Measurements from ENCODE around the gene PROSER3.

PROSER3 gene

GRCh38 chr19:35779033-35779432 is 21.1 kb downstream of the PROSER3 start:
- DNase-seq = no peak

GRCh38 chr19:35780058-35780457 is 22.1 kb downstream of the PROSER3 start:
- no peak for DNase-seq

GRCh38 chr19:35780717-35781116 is 22.7 kb downstream of the PROSER3 start:
- DNase-seq = no peak

GRCh38 chr19:35781650-35782049 is 23.7 kb downstream of the PROSER3 start:
- DNase-seq = no peak

- DNase-seq = no peak
These were observed 24.6 kb downstream of the PROSER3 start for GRCh38 chr19:35782589-35782988.

GRCh38 chr19:35783469-35784434 is 25.8 kb downstream of the PROSER3 start:
- no peak for DNase-seq

GRCh38 chr19:35784503-35785338 is 26.7 kb downstream of the PROSER3 start:
- DNase-seq = no peak

- no peak for DNase-seq
These were observed 27.3 kb downstream of the PROSER3 start for GRCh38 chr19:35785339-35785627.

GRCh38 chr19:35786299-35787160 is 28.6 kb downstream of the PROSER3 start:
- no peak for DNase-seq

GRCh38 chr19:35787227-35787799 is 29.3 kb downstream of the PROSER3 start:
- no peak for DNase-seq

- no peak for DNase-seq
These were observed 30.4 kb downstream of the PROSER3 start for GRCh38 chr19:35788205-35788960.

- no peak for DNase-seq
These were observed 31.4 kb downstream of the PROSER3 start for GRCh38 chr19:35789195-35789977.

GRCh38 chr19:35789978-35790944 is 32.3 kb downstream of the PROSER3 start:
- no peak for DNase-seq

GRCh38 chr19:35790981-35791813 is 33.2 kb downstream of the PROSER3 start:
- DNase-seq = no peak

GRCh38 chr19:35791814-35792279 is 33.9 kb downstream of the PROSER3 start:
- DNase-seq = no peak

GRCh38 chr19:35792312-35792711 is 34.3 kb downstream of the PROSER3 start:
- DNase-seq = no peak

- DNase-seq = no peak
These were observed 34.9 kb downstream of the PROSER3 start for GRCh38 chr19:35792888-35793287.

GRCh38 chr19:35793381-35794165 is 35.6 kb downstream of the PROSER3 start:
- DNase-seq = no peak
